Gastroesophageal sphincter (tissue), 3 donors: ENCODE data around the gene OARD1.

Source experiments
- POLR2A ChIP-seq, 2 donors: fragments of 450-650 bp; IDR thresholded peaks; one replicate each; pipeline ENCODE4 v1.6.1; 2017; ENCODE audit warnings: antibody characterized with exemption in 2 of 2, mild to moderate bottlenecking in 2 of 2, moderate library complexity in 1 of 2
- TF ChIP-seq, protein P1 (sequence below), 4 experiments: fragments of 200-600 bp in 2 of 4; fragments of 450-650 bp in 2 of 4; sonication (generic) in 1 of 4; IDR thresholded peaks; one replicate each; pipeline ENCODE4 v1.5.1; 2017 to 2019; ENCODE audit warnings: antibody characterized with exemption in 4 of 4, mild to moderate bottlenecking in 2 of 4, moderate library complexity in 2 of 4

DNA sequence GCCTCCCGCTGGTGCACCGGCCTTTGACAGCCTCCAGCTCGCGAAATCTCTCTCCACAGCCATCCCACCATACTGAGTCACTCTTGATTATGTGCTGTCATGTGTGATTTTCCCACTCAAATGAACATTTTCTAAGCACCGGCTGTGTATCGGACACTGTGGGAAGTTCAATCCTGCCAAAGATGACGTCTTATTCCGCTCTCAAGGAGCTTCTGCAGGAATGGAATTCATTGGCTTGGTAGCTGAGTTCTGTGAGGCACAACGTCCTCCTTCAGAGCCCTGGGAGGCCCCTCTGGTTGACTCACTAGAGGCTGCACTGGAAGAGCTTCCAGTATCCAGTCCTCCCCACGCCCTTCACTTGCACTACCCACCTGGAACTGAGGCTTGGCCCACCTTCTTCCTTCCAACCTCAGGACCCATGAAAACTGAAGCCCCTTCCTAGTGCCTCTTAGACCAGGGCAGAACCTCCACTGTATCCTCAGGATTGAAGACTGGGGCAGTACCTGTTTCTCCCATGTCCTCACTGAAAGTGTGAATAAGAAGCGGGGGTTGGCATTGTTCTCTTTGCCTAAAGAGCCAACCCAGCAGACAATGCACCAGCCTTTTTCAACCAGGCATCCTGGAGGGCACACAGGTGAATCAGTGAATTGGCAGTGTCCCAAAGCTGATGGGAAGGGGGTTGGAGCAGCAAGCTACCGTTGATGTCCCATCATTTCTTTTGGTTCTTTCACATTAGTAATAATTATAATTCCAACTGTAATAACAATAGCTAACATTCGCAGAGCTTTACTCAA lies 34.9 kb downstream of the OARD1 start:
- no peak for TF ChIP-seq POLR2A (IDR thresholded peaks at IDR 0.05)
- TF ChIP-seq, protein P1, sequence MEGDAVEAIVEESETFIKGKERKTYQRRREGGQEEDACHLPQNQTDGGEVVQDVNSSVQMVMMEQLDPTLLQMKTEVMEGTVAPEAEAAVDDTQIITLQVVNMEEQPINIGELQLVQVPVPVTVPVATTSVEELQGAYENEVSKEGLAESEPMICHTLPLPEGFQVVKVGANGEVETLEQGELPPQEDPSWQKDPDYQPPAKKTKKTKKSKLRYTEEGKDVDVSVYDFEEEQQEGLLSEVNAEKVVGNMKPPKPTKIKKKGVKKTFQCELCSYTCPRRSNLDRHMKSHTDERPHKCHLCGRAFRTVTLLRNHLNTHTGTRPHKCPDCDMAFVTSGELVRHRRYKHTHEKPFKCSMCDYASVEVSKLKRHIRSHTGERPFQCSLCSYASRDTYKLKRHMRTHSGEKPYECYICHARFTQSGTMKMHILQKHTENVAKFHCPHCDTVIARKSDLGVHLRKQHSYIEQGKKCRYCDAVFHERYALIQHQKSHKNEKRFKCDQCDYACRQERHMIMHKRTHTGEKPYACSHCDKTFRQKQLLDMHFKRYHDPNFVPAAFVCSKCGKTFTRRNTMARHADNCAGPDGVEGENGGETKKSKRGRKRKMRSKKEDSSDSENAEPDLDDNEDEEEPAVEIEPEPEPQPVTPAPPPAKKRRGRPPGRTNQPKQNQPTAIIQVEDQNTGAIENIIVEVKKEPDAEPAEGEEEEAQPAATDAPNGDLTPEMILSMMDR (IDR thresholded peaks at IDR 0.05), result no peak
